ENCODE data around the gene DMAC1. TPM values are rescaled to one million over a fixed set of nuclear protein-coding genes. Genes with fewer than 3 reads are reported as not detected.

The DMAC1 gene
- polyA plus RNA-seq, 3 donors, result 84.5 to 101 (median 97.1) TPM

- DNase-seq (ENCODE audit: low read depth in 3 of 3, low spot score in 2 of 3), result no peak
These were observed 15.1 kb downstream of the DMAC1 start for GRCh38 chr9:7784472-7784871.

- no peak for DNase-seq (ENCODE audit: low read depth in 3 of 3, low spot score in 2 of 3)
These were observed 15.9 kb downstream of the DMAC1 start for GRCh38 chr9:7783635-7784063.

DNA sequence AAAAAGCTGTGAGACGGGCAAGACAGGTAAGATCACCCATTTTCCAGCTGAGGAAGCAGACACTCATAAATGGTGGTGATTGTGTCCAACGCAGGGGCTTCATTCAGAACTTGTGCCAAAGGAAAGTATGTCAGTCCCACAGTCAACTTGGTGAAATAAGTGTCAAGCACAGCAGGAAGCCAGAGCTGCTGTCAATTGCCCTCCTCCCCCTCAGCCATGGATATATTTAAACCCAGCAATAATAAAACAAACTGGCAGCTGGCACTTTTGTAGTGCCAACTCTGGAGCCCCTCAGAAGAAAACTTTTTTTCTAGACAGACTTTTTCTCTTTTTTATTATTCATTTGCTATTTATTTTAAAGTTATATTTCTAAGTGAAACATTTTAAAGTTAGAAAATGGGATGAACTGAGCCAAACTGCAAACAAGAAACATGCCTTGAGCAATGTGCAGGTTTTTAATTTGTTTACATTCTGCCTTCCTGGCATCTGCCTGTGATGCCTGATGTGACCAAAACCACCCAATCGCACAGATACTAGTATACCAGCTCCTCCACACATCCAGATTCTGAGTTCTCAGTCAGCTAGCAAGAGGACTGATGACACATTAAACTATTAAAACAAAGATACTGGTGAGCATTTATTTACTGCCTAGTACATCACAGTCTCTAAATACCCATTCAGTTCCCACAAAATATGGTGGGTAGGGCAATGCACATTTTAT lies 17.0 kb downstream of the DMAC1 start:
- no peak for DNase-seq (ENCODE audit: low read depth in 3 of 3, low spot score in 2 of 3)

- no peak for DNase-seq (ENCODE audit: low read depth in 3 of 3, low spot score in 2 of 3)
These were observed 19.2 kb downstream of the DMAC1 start for GRCh38 chr9:7780261-7780988.

- DNase-seq (ENCODE audit: low read depth in 3 of 3, low spot score in 2 of 3), result no peak
These were observed 20.6 kb downstream of the DMAC1 start for GRCh38 chr9:7778851-7779600.

DNA sequence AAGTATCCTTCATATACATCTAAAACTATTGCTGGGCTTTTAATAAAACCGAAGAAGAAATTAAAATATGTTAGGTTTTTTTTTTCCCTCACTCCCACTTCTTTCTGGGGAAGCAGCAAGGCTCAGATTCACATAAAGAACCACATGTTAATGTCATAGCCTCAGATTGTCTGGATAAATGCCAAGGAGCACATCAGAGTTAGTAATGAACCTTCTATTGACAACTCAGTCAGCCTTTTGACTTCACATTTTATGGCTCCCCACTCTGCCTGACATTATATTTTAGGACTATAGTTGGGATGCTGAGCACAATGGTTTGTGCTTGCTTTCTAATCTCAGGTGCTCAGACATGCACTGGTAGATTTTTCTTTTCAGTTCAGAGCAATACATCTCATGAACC lies 21.8 kb downstream of the DMAC1 start:
- no peak for DNase-seq (ENCODE audit: low read depth in 3 of 3, low spot score in 2 of 3)

- DNase-seq (ENCODE audit: low read depth in 3 of 3, low spot score in 2 of 3), result no peak
These were observed 29.5 kb downstream of the DMAC1 start for GRCh38 chr9:7770111-7770510.

- DNase-seq (ENCODE audit: low read depth in 3 of 3, low spot score in 2 of 3), result no peak
These were observed 37.0 kb downstream of the DMAC1 start for GRCh38 chr9:7762600-7762999.

DNA sequence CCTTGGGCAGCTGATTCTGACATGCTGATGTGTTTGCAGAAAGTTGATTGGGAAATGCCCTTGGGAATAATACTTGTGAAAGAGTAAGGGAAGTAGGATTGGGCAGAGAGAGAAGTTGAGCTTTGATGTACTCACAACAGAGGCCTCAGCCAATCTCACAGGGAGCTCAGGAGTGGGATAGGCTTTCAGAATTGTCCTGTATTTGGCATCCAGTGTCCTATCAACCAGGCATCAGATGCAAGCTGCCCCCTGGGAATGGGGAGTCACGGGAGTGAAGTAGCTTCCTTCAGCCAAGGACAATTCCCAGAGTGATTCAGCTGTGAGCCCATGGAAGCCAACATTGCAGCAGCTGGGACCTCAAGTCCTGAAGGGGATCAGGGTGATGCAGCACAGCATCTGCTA lies 39.6 kb downstream of the DMAC1 start:
- DNase-seq (ENCODE audit: low read depth in 3 of 3, low spot score in 2 of 3), result no peak

DNA sequence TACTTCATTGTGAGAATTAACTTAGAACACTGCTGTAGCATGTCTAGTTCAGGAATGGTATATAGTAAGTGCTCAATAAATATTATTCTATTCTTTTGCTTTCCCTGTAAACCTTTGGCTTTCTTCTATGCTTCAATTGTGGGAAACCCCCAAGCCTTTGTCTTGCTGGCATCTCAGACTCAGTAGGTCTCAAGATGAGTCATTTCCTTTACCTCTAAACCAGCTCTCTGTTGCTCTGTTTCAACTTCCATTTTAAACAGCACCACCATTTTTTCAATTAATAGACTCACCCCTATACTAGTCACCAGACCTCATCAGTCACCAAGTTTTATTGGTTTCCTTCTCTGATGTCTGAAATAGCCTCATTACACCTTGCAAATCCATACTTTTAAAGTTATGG lies 43.5 kb downstream of the DMAC1 start:
- no peak for DNase-seq (ENCODE audit: low read depth in 3 of 3, low spot score in 2 of 3)

DNA sequence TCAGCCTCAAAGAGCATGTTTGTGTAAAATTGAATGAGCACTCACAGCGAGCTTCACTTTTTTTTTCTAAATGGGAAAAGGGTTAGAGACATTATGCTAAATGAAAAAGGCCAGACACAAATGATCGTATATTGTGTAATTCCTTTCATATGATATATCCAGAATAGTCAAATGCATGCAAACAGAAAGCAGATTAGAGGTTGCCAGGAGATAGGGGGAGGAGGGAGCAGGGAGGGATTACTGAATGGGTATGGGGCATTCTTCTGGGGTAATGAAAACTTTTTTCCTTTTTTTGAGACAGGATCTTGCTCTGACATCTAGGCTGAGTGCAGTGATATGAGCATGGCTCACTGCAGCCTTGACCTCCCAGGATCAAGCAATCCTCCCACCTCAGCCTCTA lies 47.1 kb downstream of the DMAC1 start:
- no peak for DNase-seq (ENCODE audit: low read depth in 3 of 3, low spot score in 2 of 3)
